Common myeloid progenitor, CD34-positive (primary cell): ENCODE results near the gene CADM1.
"Not testable (repeated sequence)": the region's sequence is repeated elsewhere in the genome, so short reads cannot be mapped to it uniquely, and the experiment has no call there.

Experiments used
- CTCF ChIA-PET: fragments of 350-600 bp; sonication (Branson Sonifier 250); formaldehyde crosslinking; loops from one replicate; lab custom pipeline; 2021; ENCODE audit warnings: antibody characterized with exemption; lab: Charles Lee
- POLR2A ChIA-PET: fragments of 350-600 bp; sonication (Branson Sonifier 250); formaldehyde crosslinking; loops from one replicate; lab custom pipeline; 2021; ENCODE audit warnings: antibody characterized with exemption; lab: Charles Lee
- DNase-seq, 3 donors: peaks; one replicate each; pipeline versions ENCODE4 v3.0.0 to v3.0.0-alpha.2; 2013
- H3K27ac ChIP-seq, 2 experiments: 1 replicate in 1 of 2; 2 replicates in 1 of 2; pipeline ENCODE4 v1.7.0; 2013; ENCODE audit warnings: inconsistent platforms in 2 of 2, low read length in 2 of 2, mild to moderate bottlenecking in 2 of 2, low read depth in 1 of 2, moderate library complexity in 1 of 2; ENCODE audit not compliant: severe bottlenecking in 2 of 2, insufficient read depth in 1 of 2, poor library complexity in 1 of 2
- H3K27me3 ChIP-seq, 5 experiments: replicated peaks in 2 of 5; 1 replicate in 3 of 5; 2 replicates in 2 of 5; pipeline versions ENCODE4 v1.6.1 to v1.7.0; 2013; ENCODE audit warnings: low read length in 4 of 5, mild to moderate bottlenecking in 2 of 5, moderate library complexity in 2 of 5, inconsistent platforms in 1 of 5; ENCODE audit not compliant: insufficient read depth in 5 of 5, control insufficient read depth in 4 of 5
- H3K36me3 ChIP-seq, 4 experiments: 1 replicate in 2 of 4; 2 replicates in 2 of 4; pipeline versions ENCODE4 v1.6.1 to v1.7.0; 2013; ENCODE audit warnings: low read length in 3 of 4, control low read depth in 1 of 4, mild to moderate bottlenecking in 1 of 4; ENCODE audit not compliant: control insufficient read depth in 4 of 4, insufficient read depth in 4 of 4
- H3K4me1 ChIP-seq, 4 experiments: 1 replicate in 3 of 4; 2 replicates in 1 of 4; pipeline versions ENCODE4 v1.6.1 to v1.7.1; 2013; ENCODE audit warnings: low read length in 3 of 4, mild to moderate bottlenecking in 3 of 4, control low read depth in 1 of 4, inconsistent platforms in 1 of 4, moderate library complexity in 1 of 4; ENCODE audit not compliant: control insufficient read depth in 4 of 4, insufficient read depth in 4 of 4; ENCODE audit errors: control extremely low read depth in 1 of 4
- H3K4me3 ChIP-seq, 7 experiments: 1 replicate in 4 of 7; 2 replicates in 3 of 7; pipeline versions ENCODE4 v1.5.1 to v1.7.0; 2013; ENCODE audit warnings: mild to moderate bottlenecking in 7 of 7, low read length in 6 of 7, moderate library complexity in 6 of 7, inconsistent platforms in 2 of 7, low read depth in 2 of 7, control low read depth in 1 of 7; ENCODE audit not compliant: insufficient read depth in 4 of 7, control insufficient read depth in 1 of 7; ENCODE audit errors: extremely low read depth in 1 of 7
- H3K9me3 ChIP-seq, 5 experiments: 1 replicate in 4 of 5; 2 replicates in 1 of 5; pipeline versions ENCODE4 v1.6.1 to v1.7.1; 2013; ENCODE audit warnings: low read length in 4 of 5, mild to moderate bottlenecking in 2 of 5, inconsistent platforms in 1 of 5, low read depth in 1 of 5, moderate library complexity in 1 of 5; ENCODE audit not compliant: control insufficient read depth in 4 of 5, insufficient read depth in 2 of 5; ENCODE audit errors: control extremely low read depth in 1 of 5
- WGBS: methylation state at CpG from one replicate; pipeline ENCODE4 v1.1.5; 2013; ENCODE audit not compliant: insufficient coverage; 5-methylcytosine and 5-hydroxymethylcytosine counted together

Gene CADM1

DNA sequence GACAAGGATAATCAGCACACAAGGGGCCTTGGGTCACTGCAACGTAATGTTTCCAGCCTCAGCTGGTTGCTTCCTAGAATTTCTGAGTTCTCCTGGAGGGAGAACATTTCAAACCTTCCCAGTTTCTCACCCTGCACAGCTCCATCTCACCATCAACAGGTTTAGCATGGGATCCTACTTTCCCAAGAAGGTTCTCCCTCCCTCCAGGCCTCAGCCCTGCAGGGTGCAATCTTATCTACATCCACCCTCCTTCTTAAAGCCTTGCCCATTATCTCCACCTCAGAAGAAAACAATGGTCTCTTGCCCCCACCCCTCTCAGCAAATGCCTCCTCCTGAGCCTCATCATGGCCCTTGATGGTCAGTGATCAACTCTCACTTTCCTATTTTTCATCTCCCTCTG is 23.6 kb downstream of the CADM1 start:
- no peak for DNase-seq
- WGBS, result 82% methylated on average over 1 of the region's 1 CpG
- H3K27me3 ChIP-seq, result peaks cover 2 to 6% (median 4%) of the 10 kb centered on the region in 5 experiments
- no peaks in the 10 kb centered on the region for H3K9me3 ChIP-seq
- H3K27ac ChIP-seq, result no peak overlapping the region
- CTCF ChIA-PET, result no interaction called here
- no peaks in the 10 kb centered on the region for H3K36me3 ChIP-seq
- POLR2A ChIA-PET, result no interaction called here
- H3K4me1 ChIP-seq, result no peaks in the 10 kb centered on the region
- no peak overlapping the region for H3K4me3 ChIP-seq

DNA sequence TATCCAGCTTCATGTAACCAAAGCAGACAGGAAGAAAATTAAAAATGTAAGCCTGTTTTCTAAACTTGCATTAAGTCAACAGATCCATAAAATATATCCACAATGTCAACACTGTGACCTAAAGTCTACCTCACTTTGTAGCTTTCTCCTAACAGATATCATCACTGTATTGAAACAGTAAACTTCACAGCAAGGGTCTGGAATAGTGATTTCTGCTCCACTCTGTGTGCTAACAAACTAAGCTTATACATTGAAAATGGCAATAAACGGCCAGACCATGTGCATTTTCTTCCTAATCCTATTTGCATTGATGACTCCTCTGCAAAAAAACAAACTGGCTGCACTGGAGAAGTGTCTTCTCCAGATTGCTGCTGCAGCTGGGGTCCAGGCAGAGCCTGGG is 26.8 kb downstream of the CADM1 start:
- H3K9me3 ChIP-seq, result no peaks in the 10 kb centered on the region
- no peak overlapping the region for H3K4me3 ChIP-seq
- no peaks in the 10 kb centered on the region for H3K4me1 ChIP-seq
- H3K27me3 ChIP-seq, result peaks cover 2 to 6% (median 4%) of the 10 kb centered on the region in 5 experiments
- ChIA-PET POLR2A (no interaction called here), CTCF (no interaction called here)
- H3K27ac ChIP-seq, result no peak overlapping the region
- no peaks in the 10 kb centered on the region for H3K36me3 ChIP-seq
- no peak for DNase-seq
- WGBS, result 50% methylated on average over 1 of the region's 1 CpG

DNA sequence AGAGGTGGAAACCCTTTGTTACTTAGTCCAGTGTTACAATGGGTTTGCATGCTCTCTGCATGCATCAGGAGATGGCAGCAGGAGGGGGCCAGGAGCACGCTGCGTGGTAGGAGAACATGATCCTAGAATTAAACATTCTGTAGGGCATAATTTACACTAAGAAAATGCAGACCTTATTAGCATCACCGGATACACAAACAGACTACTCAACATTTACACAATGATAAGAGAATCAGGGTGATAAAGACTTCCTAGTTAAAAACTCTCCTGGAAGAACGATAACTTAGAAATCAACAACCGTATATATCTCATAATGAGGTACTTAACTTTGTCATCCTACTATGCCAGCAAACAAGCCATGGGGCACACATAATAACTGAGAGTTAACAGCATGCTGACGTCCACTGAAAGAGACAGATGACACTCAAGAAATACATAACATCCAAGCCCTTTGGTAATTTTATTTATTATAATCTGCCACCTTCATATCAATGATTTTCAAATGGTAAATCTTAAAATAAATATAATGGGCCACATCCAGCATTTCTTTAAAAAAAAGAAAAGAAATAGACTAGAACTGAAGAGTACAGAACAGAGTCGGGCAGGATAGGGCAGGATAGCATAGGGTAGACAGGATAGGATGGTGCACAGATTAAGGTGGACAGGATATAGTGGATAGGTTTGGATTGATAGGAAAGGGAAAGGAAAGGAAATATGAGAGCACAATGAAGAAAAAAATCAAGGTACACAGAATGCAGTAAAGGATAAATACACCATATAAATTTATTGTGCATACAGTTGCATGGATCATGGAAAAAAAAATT is 27.5 kb downstream of the CADM1 start:
- no peak overlapping the region for H3K27ac ChIP-seq
- no peak for DNase-seq
- H3K36me3 ChIP-seq, result no peaks in the 10 kb centered on the region
- POLR2A ChIA-PET, result no interaction called here
- no peaks in the 10 kb centered on the region for H3K4me1 ChIP-seq
- 60% methylated on average over 5 of the region's 7 CpGs for WGBS
- H3K9me3 ChIP-seq, result no peaks in the 10 kb centered on the region
- CTCF ChIA-PET, result no interaction called here
- H3K4me3 ChIP-seq, result no peak overlapping the region
- peaks cover 2 to 6% (median 4%) of the 10 kb centered on the region in 5 experiments for H3K27me3 ChIP-seq

DNA sequence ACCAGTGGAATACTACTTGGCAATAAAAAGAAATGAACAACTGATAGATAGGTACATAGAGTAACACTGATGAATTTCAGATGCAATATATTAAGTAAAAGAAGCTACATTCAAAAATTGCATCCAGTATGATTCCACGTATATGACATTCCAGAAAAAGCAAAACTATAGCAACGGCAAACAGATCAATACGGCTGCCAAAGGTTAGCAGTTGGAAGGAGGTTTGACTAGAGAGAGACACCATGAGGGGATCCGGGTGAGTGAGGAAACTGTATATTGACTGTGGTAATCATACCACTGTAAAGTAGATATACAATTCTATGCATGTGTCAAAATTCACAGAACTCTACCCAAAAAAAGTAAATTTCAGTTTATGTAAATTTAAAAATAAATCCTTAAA is 28.7 kb downstream of the CADM1 start:
- Histone ChIP-seq H3K36me3 (no peaks in the 10 kb centered on the region), H3K9me3 (no peaks in the 10 kb centered on the region), H3K4me3 (no peak overlapping the region), H3K27me3 (peaks cover under 1 to 6% (median 3%) of the 10 kb centered on the region in 5 experiments), H3K27ac (no peak overlapping the region), H3K4me1 (no peaks in the 10 kb centered on the region)
- ChIA-PET CTCF (no interaction called here), POLR2A (no interaction called here)
- DNase-seq, result no peak
- WGBS, result no CpG with 5 or more reads among the region's 4 CpGs

DNA sequence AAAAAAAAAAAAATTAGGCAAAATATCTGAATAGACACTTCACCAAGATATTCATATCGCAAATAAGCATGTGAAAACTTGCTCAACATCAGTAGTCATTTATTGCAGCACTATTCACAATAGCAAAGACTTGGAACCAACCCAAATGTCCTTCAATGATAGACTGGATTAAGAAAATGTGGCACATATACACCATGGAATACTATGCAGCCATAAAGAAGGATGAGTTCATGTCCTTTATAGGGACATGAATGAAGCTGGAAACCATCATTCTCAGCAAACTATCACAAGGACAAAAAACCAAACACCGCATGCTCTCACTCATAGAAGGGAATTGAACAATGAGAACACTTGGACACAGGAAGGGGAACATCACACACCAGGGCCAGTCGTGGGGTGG is 29.9 kb downstream of the CADM1 start:
- H3K9me3 ChIP-seq, H3K4me1 ChIP-seq, H3K27me3 ChIP-seq, POLR2A ChIA-PET, H3K36me3 ChIP-seq, H3K4me3 ChIP-seq, DNase-seq, CTCF ChIA-PET, H3K27ac ChIP-seq: not testable (repeated sequence)
- WGBS, result no CpG with 5 or more reads among the region's 3 CpGs

DNA sequence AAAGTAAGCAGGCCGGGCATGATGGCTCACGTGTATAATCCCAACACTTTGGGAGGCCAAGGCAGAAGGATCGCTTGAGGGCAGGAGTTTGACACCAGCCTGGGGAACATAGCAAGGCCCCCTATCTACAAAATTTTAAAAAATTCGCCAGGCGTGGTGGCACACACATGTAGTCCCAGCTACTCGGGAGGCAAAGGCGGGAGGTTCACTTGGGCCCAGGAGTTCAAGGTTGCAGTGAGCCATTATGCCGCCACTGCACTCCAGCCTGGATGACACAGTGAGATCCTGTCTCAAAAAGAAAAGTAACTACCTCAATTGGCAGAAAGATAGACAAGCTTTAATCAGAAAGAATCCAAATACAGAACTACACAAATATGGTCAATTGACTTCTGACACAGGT is 31.0 kb downstream of the CADM1 start:
- CTCF ChIA-PET, result no interaction called here
- Histone ChIP-seq H3K4me3 (no peak overlapping the region), H3K27me3 (peaks cover 0 to 6% (median 2%) of the 10 kb centered on the region in 5 experiments), H3K36me3 (no peaks in the 10 kb centered on the region), H3K9me3 (no peaks in the 10 kb centered on the region), H3K27ac (no peak overlapping the region), H3K4me1 (no peaks in the 10 kb centered on the region)
- DNase-seq, result no peak
- WGBS, result 96% methylated on average over 6 of the region's 8 CpGs
- POLR2A ChIA-PET, result no interaction called here

DNA sequence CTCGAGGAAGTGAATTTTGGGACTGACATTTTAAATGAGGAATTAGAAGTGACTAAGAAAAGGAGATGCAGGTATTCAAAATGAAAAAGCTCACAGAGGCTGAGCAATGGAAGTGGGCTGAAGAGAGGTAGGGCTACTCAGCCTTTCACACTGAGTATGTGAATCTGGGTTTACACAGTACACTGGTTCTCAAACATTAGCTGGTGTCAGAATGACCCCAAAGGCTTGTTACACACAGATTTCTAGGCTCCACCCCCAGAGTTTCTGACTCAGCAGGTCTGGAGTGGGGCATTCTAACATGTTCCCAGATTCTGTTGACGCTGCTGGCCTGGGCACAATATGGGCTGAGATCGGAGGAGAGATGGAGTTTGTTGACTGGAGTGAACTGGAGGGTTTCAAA is 32.8 kb downstream of the CADM1 start:
- H3K27me3 ChIP-seq, result no peaks in the 10 kb centered on the region
- no peaks in the 10 kb centered on the region for H3K4me1 ChIP-seq
- no peak for DNase-seq
- WGBS, result 85% methylated on average over 3 of the region's 3 CpGs
- POLR2A ChIA-PET, result no interaction called here
- CTCF ChIA-PET, result no interaction called here
- no peaks in the 10 kb centered on the region for H3K36me3 ChIP-seq
- no peak overlapping the region for H3K4me3 ChIP-seq
- no peaks in the 10 kb centered on the region for H3K9me3 ChIP-seq
- H3K27ac ChIP-seq, result no peak overlapping the region
